SIG-M5 treated with dmso at 0.1 percent for 504 hours (cell line): ENCODE results near the gene VBP1.
A peak's percentile ranks its signal among the peaks of the same experiment; 100 is the strongest.
"Not testable (repeated sequence)": the region's sequence is repeated elsewhere in the genome, so short reads cannot be mapped to it uniquely, and the experiment has no call there.

Experiments
- DNase-seq: peaks from one replicate; lab custom pipeline; 2025; ENCODE audit not compliant: unreplicated experiment; lab: John Stamatoyannopoulos, UW

VBP1 gene

GRCh38 chrX:155216179-155216939, at the start of gene VBP1:
TSS of gene VBP1 (plus strand) at chrX:155216460. CDS start at chrX:155216483, 23 bp downstream.
- peak; percentile 94 for DNase-seq

DNA sequence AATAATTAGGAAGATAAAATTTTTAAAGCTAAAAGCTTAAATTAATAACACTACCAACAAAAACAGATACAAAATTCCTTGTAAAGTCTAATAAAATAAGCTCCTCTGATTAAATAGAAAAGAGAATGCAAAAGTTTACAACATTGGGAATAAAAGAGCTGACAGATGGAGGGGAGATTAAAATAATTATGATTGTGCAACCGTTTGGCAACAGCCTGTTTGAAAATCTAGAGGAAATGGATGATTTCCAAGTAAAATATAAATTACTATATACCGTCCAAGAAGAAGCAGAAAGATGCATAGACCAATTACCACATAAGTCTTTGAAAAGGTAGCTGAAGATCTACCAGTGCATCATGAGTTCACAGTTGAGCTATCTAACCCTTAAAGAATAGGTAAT, 46.4 kb upstream of the VBP1 start:
- DNase-seq, result no peak

- DNase-seq, result no peak
Measured at GRCh38 chrX:155179346-155179997, 36.8 kb upstream of the VBP1 start.

DNA sequence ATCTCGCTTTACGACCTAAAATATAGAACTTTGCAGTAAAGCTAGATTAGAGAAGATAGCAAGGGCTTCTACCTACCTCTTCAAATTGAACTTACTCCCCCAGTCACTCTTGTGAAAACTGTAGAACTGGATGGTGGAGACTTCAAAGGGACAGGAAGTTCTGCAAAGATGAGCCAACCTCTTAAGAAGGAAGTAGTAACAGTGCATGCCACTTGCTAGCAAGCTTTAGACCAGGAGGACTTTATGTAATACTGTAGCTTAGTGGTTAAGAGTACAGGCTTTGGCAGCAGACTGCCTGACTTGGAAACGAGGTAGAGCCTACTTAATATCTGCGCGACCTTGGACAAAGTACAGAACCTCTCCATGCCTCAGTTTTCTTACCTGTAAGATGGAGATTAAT, 27.5 kb upstream of the VBP1 start:
- peak; percentile 75 for DNase-seq

DNA sequence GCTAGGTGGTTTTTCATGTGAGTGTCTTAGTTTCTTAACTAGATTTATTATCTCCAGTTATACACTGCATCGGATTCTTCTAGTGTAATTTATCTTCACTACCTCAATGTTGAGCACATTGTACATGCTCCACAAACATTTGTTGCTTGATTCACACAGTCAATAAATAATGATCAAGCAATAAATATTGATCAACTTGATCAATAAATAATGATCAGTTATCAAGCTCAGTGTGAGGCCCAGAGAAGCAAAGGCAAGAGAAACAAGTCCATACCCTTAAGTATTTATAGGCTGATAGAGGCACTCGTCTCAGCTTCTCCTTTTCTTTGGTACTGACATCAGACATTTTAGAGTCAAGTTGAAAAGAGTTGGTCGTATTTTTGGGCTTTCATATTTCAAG, 5.1 kb upstream of the VBP1 start:
- DNase-seq, result peak; percentile 26

DNA sequence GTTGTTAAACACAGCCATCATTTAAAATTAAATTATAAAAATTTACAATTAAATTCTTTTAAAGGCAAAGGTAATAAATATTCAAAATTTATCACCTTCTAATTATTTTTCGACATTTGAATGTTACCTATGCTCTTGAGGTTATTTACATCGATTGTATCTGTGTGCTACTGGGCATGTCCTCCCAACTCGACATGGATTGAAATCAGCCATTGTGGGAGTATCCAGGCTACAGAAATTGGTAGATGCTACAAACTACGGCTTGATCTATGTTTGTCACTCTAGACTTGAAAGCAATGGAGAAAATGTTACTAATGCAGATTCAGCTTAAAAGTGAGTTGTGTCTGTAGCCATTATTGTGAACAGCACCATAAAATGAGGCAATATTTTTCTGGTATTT, 2.5 kb upstream of the VBP1 start:
- DNase-seq, result no peak

DNA sequence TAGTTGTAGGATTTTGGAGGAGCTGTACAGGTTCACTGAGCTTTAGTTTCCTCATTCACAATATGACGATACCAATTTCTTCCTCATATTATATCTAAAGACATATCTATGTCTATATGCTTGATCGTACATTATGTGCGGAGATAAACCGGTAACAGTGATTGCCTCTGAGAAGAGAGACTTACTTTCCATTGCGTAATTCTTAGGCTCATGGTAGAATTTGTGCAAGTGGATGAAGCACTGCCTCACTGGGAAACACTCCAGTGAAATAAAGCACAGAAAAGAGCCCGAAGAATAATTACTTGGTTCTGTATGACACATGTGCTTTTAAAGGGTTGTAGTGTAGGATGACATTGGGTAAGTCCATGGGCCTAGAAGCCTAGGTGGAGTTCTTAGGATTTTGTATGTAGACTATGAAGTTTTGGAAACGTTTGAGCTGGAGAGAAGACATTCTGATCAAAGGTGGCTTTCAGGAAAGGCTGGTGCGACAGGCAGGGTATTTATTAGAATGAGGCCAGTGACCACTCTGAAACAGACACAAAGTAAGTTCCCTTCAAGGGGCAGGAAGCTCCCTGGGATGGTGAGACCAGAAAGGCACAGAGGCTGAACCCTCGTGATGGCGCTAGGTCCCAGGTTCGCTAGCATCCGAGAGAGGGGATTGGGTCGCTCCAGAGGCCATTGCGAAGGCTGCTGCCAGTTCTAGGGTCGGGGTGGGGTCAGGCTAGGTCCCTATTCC, 649 bp upstream of the VBP1 start:
- DNase-seq, result peak; percentile 38

- peak; percentile 2 for DNase-seq
Measured at GRCh38 chrX:155216940-155217440, 730 bp downstream of the VBP1 start.

DNA sequence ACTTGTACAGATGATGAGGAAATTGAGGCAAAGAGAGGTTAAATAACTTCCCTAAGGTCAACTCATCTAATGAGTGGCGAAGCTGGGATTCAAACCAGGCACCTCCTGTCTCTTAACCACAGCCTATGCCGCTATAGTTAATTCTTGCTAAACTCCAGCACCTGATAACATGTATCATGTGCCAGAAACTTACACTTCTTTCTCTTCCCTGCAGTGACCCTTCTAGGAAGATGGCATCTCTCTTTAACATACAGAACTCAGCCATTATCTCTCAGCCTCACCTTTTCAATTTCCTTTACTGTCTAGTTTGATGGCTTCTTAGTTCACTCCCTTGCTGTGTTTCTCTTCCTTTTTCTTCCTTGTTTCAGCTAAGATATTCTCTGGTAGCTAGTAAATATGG, 2.5 kb downstream of the VBP1 start:
- no peak for DNase-seq

DNA sequence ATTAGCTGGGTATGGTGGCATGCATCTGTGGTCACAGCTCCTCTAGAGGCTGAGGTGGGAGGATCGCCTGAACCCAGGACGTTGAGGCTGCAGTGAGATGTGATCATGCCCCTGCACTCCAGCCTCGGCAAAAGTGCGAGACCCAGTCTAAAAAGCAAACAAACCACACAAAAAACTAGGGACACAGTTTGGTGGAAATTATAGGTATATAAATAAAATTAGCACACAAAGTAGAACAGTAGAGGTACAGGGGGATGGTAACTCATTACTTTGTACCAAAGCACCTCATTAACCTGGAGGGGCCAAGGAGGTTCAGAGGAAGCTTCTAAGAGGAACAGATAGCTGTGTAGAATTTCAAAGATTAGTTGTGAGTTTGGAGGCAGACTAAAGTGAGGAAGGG, 5.1 kb downstream of the VBP1 start:
- no peak for DNase-seq

- not testable (repeated sequence) for DNase-seq
Measured at GRCh38 chrX:155223746-155224145, 7.5 kb downstream of the VBP1 start.

DNA sequence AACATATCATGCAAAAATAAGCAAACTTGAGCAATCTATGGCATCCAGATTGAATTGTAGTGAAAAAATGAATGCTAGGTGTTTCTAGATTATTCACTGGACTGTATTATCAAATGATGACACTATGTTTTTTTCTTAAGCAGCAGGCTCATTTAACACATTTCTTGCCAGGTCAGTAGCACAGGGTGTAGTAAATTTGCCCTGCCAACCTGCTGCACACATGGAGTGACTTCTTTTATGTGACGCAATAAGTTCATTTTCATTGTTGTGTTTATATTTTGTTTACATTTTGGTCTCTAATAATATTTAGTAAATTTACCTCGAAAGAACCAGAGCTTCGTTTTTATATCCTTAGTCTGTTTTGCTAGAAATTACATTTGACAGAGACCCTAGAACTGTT, 9.5 kb downstream of the VBP1 start:
- no peak for DNase-seq

- DNase-seq, result no peak
Measured at GRCh38 chrX:155231163-155231562, 14.9 kb downstream of the VBP1 start.

DNA sequence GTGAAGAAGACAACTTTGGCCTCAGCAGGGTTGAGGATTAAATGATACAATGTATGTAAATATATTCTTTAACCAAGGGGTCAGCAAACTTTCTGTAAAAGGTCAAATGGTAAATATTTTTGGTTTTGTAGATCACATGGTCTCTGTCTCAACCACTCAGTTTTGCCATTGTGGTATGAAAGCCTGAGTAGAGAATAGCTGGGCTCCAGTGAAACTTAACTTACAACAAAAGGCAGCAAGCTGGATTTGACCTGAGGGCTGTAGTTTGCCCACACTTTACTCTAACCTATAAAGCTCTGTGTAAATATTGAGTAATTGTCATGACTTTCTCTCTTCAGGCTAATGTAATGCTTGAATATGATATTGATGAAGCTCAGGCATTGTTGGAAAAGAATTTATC, 19.6 kb downstream of the VBP1 start:
- DNase-seq, result peak; percentile 12

- no peak for DNase-seq
Measured at GRCh38 chrX:155237719-155238118, 21.5 kb downstream of the VBP1 start.

DNA sequence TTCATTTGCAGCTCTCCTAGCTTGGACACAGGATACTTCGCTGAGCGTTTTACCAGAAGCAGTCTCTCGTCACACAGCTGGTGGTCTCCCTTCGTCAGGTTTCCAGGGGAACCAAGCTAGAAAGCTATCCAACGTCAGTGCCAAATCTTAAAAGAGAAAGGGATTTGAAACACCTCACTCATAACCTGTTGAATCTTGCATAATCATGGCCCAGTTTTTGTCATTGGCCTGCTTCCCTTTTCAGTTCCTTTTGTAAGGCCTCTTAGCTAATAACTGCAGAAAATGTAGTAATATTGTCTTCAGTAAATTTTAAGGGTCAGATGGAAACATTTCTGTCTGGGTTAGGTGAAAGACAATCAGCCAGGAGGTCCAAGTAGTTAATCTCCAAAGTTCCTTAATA, 26.0 kb downstream of the VBP1 start:
- DNase-seq, result peak; percentile 78

DNA sequence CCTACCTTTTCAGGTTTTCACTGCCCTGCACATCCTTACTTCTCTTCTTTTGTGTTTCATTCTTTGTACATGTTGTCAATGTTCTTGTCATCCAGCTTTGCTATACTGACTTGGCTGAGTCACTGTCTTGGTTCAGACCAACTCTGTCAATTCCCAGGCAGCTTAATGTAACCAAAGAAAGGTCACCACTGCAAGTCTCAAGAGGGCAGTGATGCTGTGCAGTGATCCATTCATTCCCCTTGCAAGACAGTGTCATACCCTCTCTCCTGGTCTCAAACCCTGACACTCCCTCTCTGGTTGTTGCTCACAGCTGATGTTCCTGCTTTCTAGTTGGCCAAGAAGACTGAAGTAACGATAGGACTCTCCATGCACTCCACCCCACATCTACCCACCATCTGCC, 30.5 kb downstream of the VBP1 start:
- no peak for DNase-seq

GRCh38 chrX:155247497-155247896, 31.2 kb downstream of the VBP1 start:
- DNase-seq, result no peak

DNA sequence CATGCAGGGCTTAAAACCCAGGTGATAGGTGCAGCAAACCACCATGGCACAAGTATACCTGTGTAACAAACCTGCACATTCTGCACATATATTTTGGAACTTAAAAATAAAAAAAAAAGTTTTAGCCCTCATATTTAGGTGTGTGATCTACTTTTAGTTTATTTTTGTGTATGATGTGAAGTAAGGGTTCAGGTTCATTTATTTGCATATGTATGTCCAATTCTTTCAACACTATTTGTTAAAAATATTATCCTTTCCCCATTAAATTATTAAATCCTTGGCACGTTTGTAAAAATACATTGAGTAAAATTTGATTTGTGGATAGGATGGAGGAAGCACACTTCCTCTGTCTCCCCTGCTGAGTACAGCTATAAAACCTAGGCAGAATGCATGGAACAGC, 35.1 kb downstream of the VBP1 start:
- no peak for DNase-seq

DNA sequence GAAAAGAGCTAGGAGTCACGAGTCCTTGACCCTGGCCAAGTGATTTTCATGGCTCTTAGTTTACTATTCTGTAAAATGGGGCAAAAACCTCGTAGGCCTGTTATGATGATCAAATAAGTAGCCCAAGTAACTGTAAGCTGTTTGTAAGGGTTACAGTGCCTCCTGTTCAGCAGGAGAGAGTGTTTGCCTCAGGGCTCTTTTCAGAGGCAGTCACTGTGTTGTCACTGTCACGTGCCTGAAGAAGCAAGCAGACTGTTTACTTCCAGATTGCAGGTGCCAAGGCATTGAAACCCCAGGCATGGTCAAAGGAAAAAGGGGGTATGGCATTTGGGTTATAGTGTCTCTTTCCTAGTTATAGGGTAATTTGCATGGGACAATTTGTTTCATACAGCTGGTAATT, 43.5 kb downstream of the VBP1 start:
- DNase-seq, result no peak

DNA sequence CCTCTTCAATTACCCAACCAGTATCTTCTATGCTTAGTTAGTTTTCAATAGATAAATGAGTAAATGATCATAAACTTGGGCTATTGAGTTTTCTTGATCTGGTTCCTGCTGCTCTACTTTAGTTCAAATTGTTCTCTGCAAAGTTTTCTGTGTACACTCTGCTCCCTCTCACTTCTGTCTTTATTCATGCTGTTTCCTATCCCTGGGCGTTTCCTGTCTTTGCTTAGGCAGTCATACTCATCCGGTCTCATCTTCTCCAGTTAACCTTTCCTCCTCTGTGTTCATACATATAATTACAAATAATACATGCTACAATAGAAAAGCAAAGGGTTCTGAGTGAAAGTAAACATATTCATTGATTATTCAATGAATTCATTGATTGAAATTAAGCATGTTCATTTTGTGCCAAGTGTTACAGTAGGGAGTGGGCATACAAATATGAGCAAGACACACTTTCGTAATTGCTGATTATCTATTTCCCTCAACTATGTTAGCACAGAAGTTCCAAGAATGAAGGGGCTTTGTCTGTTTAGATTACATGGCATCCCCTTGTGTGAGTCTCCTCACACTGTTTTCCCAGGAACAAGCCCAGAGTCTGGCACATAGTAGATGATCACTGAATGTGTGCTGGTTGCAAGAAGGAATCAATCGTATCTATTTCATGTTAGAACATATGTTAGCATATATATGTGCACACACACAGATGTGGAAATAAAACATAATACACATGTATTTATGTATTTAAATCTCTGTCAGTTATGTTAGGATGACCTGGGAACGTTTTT, 46.9 kb downstream of the VBP1 start:
- DNase-seq, result peak; percentile 1
